AG04450 (cell line): Measurements from ENCODE around the gene DPP10. TPM values are rescaled to one million over a fixed set of nuclear protein-coding genes. Genes with fewer than 3 reads are reported as not detected.
"Not testable (repeated sequence)": the region's sequence is repeated elsewhere in the genome, so short reads cannot be mapped to it uniquely, and the experiment has no call there.

ENCODE experiments used
- CTCF ChIA-PET: fragments of 300-600, 350-600 bp; formaldehyde crosslinking; extraction: SDS; loops from one replicate; lab custom pipeline; 2022; ENCODE audit warnings: antibody characterized with exemption, inconsistent platforms; lab: Charles Lee
- POLR2A ChIA-PET: fragments of 350-600 bp; formaldehyde crosslinking; extraction: SDS; loops from one replicate; lab custom pipeline; 2021; ENCODE audit warnings: antibody characterized with exemption, inconsistent platforms; lab: Yijun Ruan, JAX
- DNase-seq: peaks from one replicate; pipeline ENCODE4 v3.0.0-alpha.2; 2011; ENCODE audit warnings: low read depth, low spot score
- H3K27ac ChIP-seq: one replicate; pipeline ENCODE4 v1.5.1; 2012; ENCODE audit warnings: low read depth, low read length, control low read depth
- H3K27me3 ChIP-seq: one replicate; pipeline ENCODE4 v1.6.0; 2012; ENCODE audit warnings: low read length; ENCODE audit not compliant: control insufficient read depth, insufficient read depth
- H3K4me3 ChIP-seq: 2 replicates; pipeline ENCODE4 v1.5.1; 2011; ENCODE audit warnings: mild to moderate bottlenecking, low read depth, low read length, control low read depth
- H3K9me3 ChIP-seq: 2 replicates; pipeline ENCODE4 v1.5.1; 2012; ENCODE audit warnings: low read length; ENCODE audit not compliant: control insufficient read depth, insufficient read depth
- polyA plus RNA-seq: library from polyadenylated mRNA; depleted of rRNA; stranded (reverse); fragments of >200 nt; gene quantifications from 2 replicates; pipeline ENCODE4 v1.2.3, GENCODE V29; 2011
- TF ChIP-seq, protein P1 (sequence below): IDR thresholded peaks from 2 replicates; pipeline ENCODE4 v1.5.1; 2011; ENCODE audit warnings: low read depth, low read length, control low read depth, inconsistent platforms

Gene DPP10
- polyA plus RNA-seq, 1 experiment: not detected

DNA sequence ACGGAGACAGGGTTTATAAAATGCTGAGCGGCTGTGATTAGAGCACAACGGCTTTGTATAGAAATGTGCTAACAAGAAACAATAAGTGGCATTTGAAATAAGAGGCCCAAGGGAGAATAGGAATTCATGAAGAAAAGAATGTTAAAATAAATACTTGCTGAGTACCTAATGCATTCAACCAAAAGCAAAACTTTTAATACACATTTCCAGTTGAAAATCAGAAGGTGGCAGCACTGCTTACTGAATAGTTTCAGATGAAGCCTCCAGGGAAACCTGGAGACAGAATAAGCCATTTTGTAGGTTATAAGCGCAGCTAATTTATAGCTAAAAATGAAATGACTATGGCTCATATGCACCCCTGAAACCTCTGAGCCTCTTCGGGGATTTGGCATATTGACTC is 286.6 kb downstream of the DPP10 start:
- TF ChIP-seq, protein P1, sequence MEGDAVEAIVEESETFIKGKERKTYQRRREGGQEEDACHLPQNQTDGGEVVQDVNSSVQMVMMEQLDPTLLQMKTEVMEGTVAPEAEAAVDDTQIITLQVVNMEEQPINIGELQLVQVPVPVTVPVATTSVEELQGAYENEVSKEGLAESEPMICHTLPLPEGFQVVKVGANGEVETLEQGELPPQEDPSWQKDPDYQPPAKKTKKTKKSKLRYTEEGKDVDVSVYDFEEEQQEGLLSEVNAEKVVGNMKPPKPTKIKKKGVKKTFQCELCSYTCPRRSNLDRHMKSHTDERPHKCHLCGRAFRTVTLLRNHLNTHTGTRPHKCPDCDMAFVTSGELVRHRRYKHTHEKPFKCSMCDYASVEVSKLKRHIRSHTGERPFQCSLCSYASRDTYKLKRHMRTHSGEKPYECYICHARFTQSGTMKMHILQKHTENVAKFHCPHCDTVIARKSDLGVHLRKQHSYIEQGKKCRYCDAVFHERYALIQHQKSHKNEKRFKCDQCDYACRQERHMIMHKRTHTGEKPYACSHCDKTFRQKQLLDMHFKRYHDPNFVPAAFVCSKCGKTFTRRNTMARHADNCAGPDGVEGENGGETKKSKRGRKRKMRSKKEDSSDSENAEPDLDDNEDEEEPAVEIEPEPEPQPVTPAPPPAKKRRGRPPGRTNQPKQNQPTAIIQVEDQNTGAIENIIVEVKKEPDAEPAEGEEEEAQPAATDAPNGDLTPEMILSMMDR: no peak
- ChIA-PET POLR2A (no interaction called here), CTCF (no interaction called here)
- H3K4me3 ChIP-seq: no peak overlapping the region
- no peak for DNase-seq
- H3K27ac ChIP-seq: no peak overlapping the region
- no peaks in the 10 kb centered on the region for H3K27me3 ChIP-seq
- H3K9me3 ChIP-seq: peaks cover 8% of the 10 kb centered on the region

DNA sequence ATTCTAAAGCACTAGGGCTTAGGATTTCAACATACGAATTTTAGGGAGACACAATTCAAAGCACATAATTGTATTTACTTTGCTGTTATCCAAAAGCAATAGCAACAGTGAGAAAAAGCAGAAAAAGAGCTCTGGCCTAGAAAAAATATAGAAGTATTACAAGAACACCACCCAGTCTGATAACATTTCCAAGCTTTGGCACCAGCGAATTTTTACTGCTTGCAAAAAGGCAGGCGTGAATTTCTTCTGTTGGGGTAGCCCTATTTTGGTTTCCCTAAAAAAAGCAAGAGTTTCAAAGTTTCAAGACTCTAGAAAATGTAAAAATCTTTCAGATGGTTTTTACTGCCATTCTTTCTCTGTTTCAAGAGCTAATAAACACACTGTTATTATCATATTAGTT is 292.7 kb downstream of the DPP10 start:
- ChIA-PET CTCF (no interaction called here), POLR2A (no interaction called here)
- Histone ChIP-seq H3K27me3 (no peaks in the 10 kb centered on the region), H3K4me3 (no peak overlapping the region), H3K27ac (no peak overlapping the region), H3K9me3 (peaks cover 8% of the 10 kb centered on the region; the same call in 1 of the 2 replicates)
- TF ChIP-seq, protein P1: no peak
- no peak for DNase-seq

DNA sequence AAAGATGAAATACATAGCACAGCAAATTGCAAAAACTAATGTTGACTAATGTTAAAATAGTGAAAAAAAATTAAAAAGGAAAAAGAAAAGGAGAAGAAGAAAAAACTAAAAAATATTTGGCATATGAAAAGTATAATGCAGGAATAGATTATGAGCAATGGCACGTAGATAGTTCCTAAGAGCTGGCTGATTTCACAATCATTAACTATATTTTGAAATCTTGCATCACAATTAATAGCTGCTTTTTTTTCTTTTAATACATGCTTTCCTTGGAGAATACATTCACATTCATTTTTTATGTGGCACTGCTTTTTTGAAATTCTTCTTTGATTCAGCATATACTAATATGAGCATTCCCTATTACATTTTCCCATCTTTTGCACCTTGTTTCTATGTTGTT is 299.8 kb downstream of the DPP10 start:
- TF ChIP-seq, protein P1: no peak
- Histone ChIP-seq H3K27me3 (no peaks in the 10 kb centered on the region), H3K4me3 (no peak overlapping the region), H3K9me3 (peaks cover 10% of the 10 kb centered on the region; the same call in 1 of the 2 replicates), H3K27ac (no peak overlapping the region)
- CTCF ChIA-PET: no interaction called here
- DNase-seq: no peak
- POLR2A ChIA-PET: no interaction called here

DNA sequence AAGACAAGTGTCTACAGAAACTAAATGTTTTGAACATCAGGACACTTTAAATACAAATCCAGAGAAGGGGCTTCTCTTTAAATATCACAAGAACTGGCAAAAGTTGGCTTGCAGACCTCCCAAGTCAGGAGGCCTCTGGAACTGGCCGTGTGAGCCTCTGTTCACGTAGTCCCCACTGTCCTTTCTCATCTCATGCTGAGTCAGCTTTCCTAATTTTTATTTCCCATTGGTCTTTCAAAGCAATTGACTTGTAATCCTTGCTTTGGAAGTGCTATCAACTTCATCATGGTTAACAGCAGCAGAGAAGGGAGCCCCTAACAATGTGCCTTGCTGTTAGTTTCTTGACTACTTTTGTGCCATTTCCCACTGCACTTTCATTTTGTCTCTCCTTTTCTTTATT is 303.3 kb downstream of the DPP10 start:
- TF ChIP-seq, protein P1: no peak
- H3K27me3 ChIP-seq: no peaks in the 10 kb centered on the region
- H3K27ac ChIP-seq: no peak overlapping the region
- peaks cover 5% of the 10 kb centered on the region; the same call in 1 of the 2 replicates for H3K9me3 ChIP-seq
- no peak overlapping the region for H3K4me3 ChIP-seq
- ChIA-PET POLR2A (no interaction called here), CTCF (no interaction called here)
- no peak for DNase-seq

DNA sequence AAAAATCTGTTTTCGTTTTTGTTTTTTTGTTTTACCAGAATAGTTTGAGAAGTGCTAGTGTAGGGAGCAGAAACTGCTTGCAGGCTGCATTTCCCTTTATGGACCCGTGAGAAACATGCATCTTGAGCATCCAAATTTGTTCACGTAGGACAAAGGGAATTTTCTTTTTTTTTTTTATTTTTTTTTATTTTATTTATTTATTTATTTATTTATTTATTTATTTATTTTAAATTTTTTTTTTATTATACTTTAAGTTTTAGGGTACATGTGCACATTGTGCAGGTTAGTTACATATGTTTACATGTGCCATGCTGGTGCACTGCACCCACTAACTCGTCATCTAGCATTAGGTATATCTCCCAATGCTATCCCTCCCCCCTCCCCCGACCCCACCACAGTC is 305.7 kb downstream of the DPP10 start:
- H3K27me3 ChIP-seq, CTCF ChIA-PET, H3K4me3 ChIP-seq, H3K27ac ChIP-seq, POLR2A ChIA-PET, DNase-seq: not testable (repeated sequence)
- peaks cover 16% of the 10 kb centered on the region; the same call in 1 of the 2 replicates for H3K9me3 ChIP-seq

DNA sequence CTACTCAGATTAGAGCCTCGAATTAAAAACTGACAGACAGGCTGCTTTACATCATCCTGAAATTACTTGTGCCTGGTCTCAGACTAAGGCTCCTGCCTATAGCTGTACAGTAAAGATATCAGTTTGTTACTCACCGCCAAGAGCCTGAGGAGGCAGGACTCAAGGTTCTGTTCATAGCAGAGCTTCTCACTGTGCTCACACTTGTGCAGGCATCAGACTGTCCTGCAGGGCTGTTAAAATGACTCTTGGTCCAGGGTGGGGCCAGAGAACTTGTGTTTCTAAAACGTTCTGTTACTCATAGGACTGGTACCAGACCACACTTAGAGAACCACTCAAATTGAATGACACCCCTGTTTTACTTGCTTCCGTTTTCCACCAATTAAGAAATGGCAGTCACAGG is 310.0 kb downstream of the DPP10 start:
- Histone ChIP-seq H3K27me3 (no peaks in the 10 kb centered on the region), H3K4me3 (no peak overlapping the region), H3K9me3 (peaks cover 10% of the 10 kb centered on the region; the same call in 1 of the 2 replicates), H3K27ac (no peak overlapping the region)
- no peak for DNase-seq
- ChIA-PET POLR2A (no interaction called here), CTCF (no interaction called here)
- TF ChIP-seq, protein P1: no peak
